ENCODE data around the gene NOP9.

Gene NOP9

DNA sequence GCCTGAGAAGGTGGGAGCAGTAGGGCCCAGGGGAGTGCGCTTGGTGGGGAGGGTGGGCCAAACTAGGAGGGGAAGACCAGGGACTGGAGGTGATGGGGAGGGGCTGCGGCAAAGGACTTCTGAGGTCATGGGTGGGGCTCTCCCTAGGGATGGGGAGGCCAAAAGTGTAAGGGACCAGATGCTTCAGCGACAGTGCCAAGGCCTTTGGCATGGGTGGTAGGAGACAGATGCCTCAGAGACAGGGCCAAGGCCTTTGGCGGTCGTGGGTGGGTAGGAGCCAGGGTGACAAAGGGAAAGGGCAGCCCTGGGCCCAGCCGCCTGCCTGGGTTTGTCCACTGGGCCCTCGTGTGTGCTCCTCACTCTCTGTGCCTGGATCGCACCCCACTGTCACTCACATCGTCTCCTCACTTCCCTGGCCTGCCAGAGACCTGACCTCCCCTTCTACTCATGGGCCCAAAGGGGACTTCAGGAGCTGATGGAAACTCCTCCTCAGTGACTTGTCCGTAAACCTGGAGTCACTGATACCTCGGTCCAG is 15.1 kb upstream of the NOP9 start:
- TF ChIP-seq POLR2AphosphoS5 (IDR thresholded peaks at IDR 0.05; ENCODE audit: low read depth, low read length) = no peak
- TF ChIP-seq FOXP2 (optimal IDR thresholded peaks at IDR 0.05; ENCODE audit: borderline replicate concordance, extremely low read depth, extremely low read length, insufficient read depth) = no peak
- TF ChIP-seq TAF1 (IDR thresholded peaks at IDR 0.05; ENCODE audit: borderline replicate concordance, insufficient read depth, low read length) = no peak
- TF ChIP-seq SIN3A (IDR thresholded peaks at IDR 0.05; ENCODE audit: borderline replicate concordance, insufficient read depth, low read length) = no peak
- TF ChIP-seq, protein P1, sequence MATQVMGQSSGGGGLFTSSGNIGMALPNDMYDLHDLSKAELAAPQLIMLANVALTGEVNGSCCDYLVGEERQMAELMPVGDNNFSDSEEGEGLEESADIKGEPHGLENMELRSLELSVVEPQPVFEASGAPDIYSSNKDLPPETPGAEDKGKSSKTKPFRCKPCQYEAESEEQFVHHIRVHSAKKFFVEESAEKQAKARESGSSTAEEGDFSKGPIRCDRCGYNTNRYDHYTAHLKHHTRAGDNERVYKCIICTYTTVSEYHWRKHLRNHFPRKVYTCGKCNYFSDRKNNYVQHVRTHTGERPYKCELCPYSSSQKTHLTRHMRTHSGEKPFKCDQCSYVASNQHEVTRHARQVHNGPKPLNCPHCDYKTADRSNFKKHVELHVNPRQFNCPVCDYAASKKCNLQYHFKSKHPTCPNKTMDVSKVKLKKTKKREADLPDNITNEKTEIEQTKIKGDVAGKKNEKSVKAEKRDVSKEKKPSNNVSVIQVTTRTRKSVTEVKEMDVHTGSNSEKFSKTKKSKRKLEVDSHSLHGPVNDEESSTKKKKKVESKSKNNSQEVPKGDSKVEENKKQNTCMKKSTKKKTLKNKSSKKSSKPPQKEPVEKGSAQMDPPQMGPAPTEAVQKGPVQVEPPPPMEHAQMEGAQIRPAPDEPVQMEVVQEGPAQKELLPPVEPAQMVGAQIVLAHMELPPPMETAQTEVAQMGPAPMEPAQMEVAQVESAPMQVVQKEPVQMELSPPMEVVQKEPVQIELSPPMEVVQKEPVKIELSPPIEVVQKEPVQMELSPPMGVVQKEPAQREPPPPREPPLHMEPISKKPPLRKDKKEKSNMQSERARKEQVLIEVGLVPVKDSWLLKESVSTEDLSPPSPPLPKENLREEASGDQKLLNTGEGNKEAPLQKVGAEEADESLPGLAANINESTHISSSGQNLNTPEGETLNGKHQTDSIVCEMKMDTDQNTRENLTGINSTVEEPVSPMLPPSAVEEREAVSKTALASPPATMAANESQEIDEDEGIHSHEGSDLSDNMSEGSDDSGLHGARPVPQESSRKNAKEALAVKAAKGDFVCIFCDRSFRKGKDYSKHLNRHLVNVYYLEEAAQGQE (IDR thresholded peaks at IDR 0.05; ENCODE audit: insufficient read depth in 1 of 2, low read depth in 2 of 2, low read length in 2 of 2) = no peak

DNA sequence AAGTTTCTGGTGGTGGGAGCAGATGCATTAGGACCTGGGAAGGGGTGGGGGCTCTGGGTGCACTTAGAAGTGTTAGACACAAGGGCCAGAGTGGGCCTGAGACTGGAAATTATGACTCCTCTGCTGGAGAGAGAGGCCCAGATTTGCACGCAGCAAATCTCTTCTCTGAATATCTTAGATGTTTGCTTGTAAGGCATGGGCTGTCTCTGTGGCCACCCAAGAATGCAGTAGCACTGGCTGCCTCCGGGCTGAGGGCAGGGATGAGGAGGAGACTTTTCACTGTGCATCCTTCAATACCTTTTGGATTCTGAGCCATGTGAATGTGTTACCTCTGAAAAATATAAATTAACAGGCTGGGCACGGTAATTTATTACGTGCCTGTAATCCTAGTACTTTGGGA is 14.3 kb upstream of the NOP9 start:
- TF ChIP-seq POLR2AphosphoS5 (IDR thresholded peaks at IDR 0.05; ENCODE audit: low read depth, low read length) = no peak
- TF ChIP-seq SIN3A (IDR thresholded peaks at IDR 0.05; ENCODE audit: borderline replicate concordance, insufficient read depth, low read length) = no peak
- TF ChIP-seq FOXP2 (optimal IDR thresholded peaks at IDR 0.05; ENCODE audit: borderline replicate concordance, extremely low read depth, extremely low read length, insufficient read depth) = no peak
- no peak for TF ChIP-seq TAF1 (IDR thresholded peaks at IDR 0.05; ENCODE audit: borderline replicate concordance, insufficient read depth, low read length)
- TF ChIP-seq, protein P1 (IDR thresholded peaks at IDR 0.05; ENCODE audit: insufficient read depth in 1 of 2, low read depth in 2 of 2, low read length in 2 of 2) = no peak

DNA sequence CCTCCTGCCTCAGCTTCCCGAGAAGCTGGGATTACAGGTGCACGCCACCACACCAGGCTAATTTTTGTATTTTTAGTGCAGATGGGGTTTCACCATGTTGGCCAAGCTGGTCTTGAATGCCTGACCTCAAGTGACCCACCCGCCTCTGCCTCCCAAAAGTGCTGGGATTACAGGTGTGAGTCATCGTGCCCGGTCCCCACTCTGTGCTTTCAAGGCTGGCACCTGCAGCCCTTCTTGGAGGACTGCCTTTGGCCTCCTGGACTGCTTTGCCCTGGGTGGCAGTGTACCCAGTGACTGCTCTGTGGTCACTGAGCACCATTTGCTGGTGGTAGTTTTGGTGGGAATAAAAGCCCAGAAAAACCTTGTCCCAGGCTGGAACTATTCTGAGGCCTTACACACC is 12.7 kb upstream of the NOP9 start:
- TF ChIP-seq, protein P1 (IDR thresholded peaks at IDR 0.05; ENCODE audit: insufficient read depth in 1 of 2, low read depth in 2 of 2, low read length in 2 of 2) = no peak
- TF ChIP-seq SIN3A (IDR thresholded peaks at IDR 0.05; ENCODE audit: borderline replicate concordance, insufficient read depth, low read length) (no peak), FOXP2 (optimal IDR thresholded peaks at IDR 0.05; ENCODE audit: borderline replicate concordance, extremely low read depth, extremely low read length, insufficient read depth) (no peak), POLR2AphosphoS5 (IDR thresholded peaks at IDR 0.05; ENCODE audit: low read depth, low read length) (no peak), TAF1 (IDR thresholded peaks at IDR 0.05; ENCODE audit: borderline replicate concordance, insufficient read depth, low read length) (no peak)

DNA sequence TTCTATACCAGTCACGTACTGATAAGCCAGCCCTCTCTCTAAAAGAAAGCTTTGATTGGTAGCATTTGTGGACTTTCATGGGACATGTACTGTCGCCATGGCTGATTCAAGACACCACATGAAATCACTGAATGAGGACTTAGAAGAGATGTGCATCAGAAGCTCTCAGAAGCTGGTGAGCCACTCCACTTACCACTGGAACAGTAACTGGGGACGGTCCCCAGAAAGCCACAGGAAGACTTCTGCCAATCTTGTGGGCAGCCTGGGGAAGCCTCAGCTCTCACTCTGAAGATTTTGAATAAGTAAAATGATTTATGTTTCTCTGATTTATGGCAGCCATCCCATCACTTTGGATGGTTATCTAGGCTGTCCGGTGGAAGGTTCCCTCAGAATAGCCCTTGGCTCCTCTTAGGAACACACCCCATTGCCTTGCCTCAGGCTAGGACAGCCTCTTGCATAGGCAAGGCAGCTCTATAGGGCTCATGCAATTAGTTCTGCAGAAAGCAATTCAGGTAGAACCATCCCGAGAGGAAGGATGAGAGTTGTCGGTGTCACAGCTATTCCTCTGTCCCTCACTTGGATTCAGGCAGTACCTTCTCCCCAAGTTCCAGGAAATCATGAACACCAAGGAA is 9.9 kb upstream of the NOP9 start:
- TF ChIP-seq, protein P1 (IDR thresholded peaks at IDR 0.05; ENCODE audit: insufficient read depth in 1 of 2, low read depth in 2 of 2, low read length in 2 of 2) = no peak
- TF ChIP-seq TAF1 (IDR thresholded peaks at IDR 0.05; ENCODE audit: borderline replicate concordance, insufficient read depth, low read length) = no peak
- TF ChIP-seq SIN3A (IDR thresholded peaks at IDR 0.05; ENCODE audit: borderline replicate concordance, insufficient read depth, low read length) = no peak
- no peak for TF ChIP-seq POLR2AphosphoS5 (IDR thresholded peaks at IDR 0.05; ENCODE audit: low read depth, low read length)
- TF ChIP-seq FOXP2 (optimal IDR thresholded peaks at IDR 0.05; ENCODE audit: borderline replicate concordance, extremely low read depth, extremely low read length, insufficient read depth) = no peak

Measured in PFSK-1 (cell line).